GM12878 (cell line): Measurements from ENCODE around the gene UQCRC1. TPM values are rescaled to one million over a fixed set of nuclear protein-coding genes. Genes with fewer than 3 reads are reported as not detected.

Experiments
- ATAC-seq: fragments of 200-7000 bp; cut with Tn5 transposase; 3 replicates; pipeline ENCODE4 v1.9.1; 2020; ENCODE audit warnings: mild to moderate bottlenecking, moderate library complexity
- Bru-seq: library from RNA; stranded (reverse); fragments of 400-500 nt; gene quantifications from one replicate; lab custom pipeline; 2021; lab: Mats Ljungman, UMichigan
- BruChase-seq, 2 experiments: library from RNA; stranded (reverse); fragments of 400-500 nt; gene quantifications; one replicate each; lab custom pipeline; 2021; lab: Mats Ljungman, UMichigan
- BruUV-seq: library from RNA; stranded (reverse); fragments of 400-500 nt; replicated peaks from 2 replicates; lab custom pipeline; 2021; lab: Mats Ljungman, UMichigan
- CTCF ChIA-PET: fragments of 300-600 bp; sonication (Branson Sonifier 250); formaldehyde crosslinking; extraction: SDS; loops from one replicate; lab custom pipeline; 2021; ENCODE audit warnings: inconsistent platforms; lab: Yijun Ruan, JAX
- POLR2A ChIA-PET: fragments of 350-600 bp; formaldehyde crosslinking; extraction: SDS; loops from one replicate; lab custom pipeline; 2021; ENCODE audit warnings: inconsistent platforms; lab: Charles Lee
- RAD21 ChIA-PET: fragments of 300-600 bp; sonication (Branson Sonifier 250); formaldehyde crosslinking; loops from one replicate; lab custom pipeline; 2023; ENCODE audit warnings: antibody characterized with exemption; ENCODE audit not compliant: unreplicated experiment; lab: Charles Lee
- SMC1A ChIA-PET: fragments of 300-600 bp; sonication (Branson Sonifier 250); formaldehyde crosslinking; loops from one replicate; lab custom pipeline; 2023; ENCODE audit not compliant: unreplicated experiment, uncharacterized antibody; lab: Charles Lee
- DNase-seq: peaks from one replicate; pipeline ENCODE4 v3.0.0-alpha.2; 2011; ENCODE audit warnings: low read depth, low spot score
- FAIRE-seq: peaks from 3 replicates; lab custom pipeline; 2011; peaks lifted over from hg19 to GRCh38; lab: Jason Lieb, UNC
- H2AFZ ChIP-seq: 2 replicates; pipeline ENCODE4 v1.6.0; 2011; ENCODE audit warnings: low read depth, low read length, control low read depth; ENCODE audit not compliant: control insufficient read depth
- H3K27ac ChIP-seq: 2 replicates; pipeline ENCODE4 v1.5.1; 2011; ENCODE audit warnings: control low read depth; ENCODE audit not compliant: control insufficient read depth, insufficient read depth
- H3K27me3 ChIP-seq, 2 experiments: replicated peaks in 1 of 2; 2 replicates each; pipeline versions ENCODE4 v1.6.0 to v1.6.1; 2011; ENCODE audit warnings: low read length in 1 of 2; ENCODE audit not compliant: control insufficient read depth in 2 of 2, insufficient read depth in 2 of 2
- H3K36me3 ChIP-seq, 2 experiments: 2 replicates each; pipeline ENCODE4 v1.5.1; 2011; ENCODE audit warnings: low read length in 1 of 2; ENCODE audit not compliant: control insufficient read depth in 2 of 2, insufficient read depth in 2 of 2
- H3K4me1 ChIP-seq: 2 replicates; pipeline ENCODE4 v1.6.1; 2011; ENCODE audit warnings: mild to moderate bottlenecking, low read length, moderate library complexity, mixed read lengths; ENCODE audit not compliant: control insufficient read depth, insufficient read depth
- H3K4me2 ChIP-seq: 2 replicates; pipeline ENCODE4 v1.6.0; 2011; ENCODE audit warnings: control low read depth; ENCODE audit not compliant: control insufficient read depth, insufficient read depth
- H3K4me3 ChIP-seq: fragments of 200-600 bp; sonication (generic); 2 replicates; pipeline ENCODE4 v1.5.1; 2016
- H3K79me2 ChIP-seq: 2 replicates; pipeline ENCODE4 v1.6.0; 2011; ENCODE audit warnings: low read length; ENCODE audit not compliant: control insufficient read depth, insufficient read depth
- H3K9ac ChIP-seq: 2 replicates; pipeline ENCODE4 v1.8.0; 2011; ENCODE audit warnings: low read length, control low read depth, mixed read lengths; ENCODE audit not compliant: control insufficient read depth, insufficient read depth
- H3K9me3 ChIP-seq: replicated peaks from 3 replicates; pipeline ENCODE4 v1.5.1; 2011; ENCODE audit warnings: mild to moderate bottlenecking, low read length; ENCODE audit not compliant: control insufficient read depth, insufficient read depth
- H4K20me1 ChIP-seq: 2 replicates; pipeline ENCODE4 v1.6.0; 2011; ENCODE audit not compliant: control insufficient read depth, insufficient read depth
- ASH2L ChIP-seq: fragments of 300-600, 200-600 bp; sonication (generic); IDR thresholded peaks from 2 replicates; pipeline ENCODE4 v1.6.1; 2017; ENCODE audit warnings: low read depth, mild to moderate bottlenecking, borderline replicate concordance
- CREB1 ChIP-seq: IDR thresholded peaks from 2 replicates; pipeline ENCODE4 v1.6.1; 2012; ENCODE audit warnings: low read depth, mild to moderate bottlenecking, inconsistent platforms
- HCFC1 ChIP-seq: fragments of 150-350 bp; IDR thresholded peaks from 2 replicates; pipeline ENCODE4 v1.6.1; 2014; ENCODE audit warnings: low read length
- JUNB ChIP-seq: IDR thresholded peaks from 2 replicates; pipeline ENCODE4 v1.6.1; 2016; ENCODE audit warnings: antibody characterized with exemption, mild to moderate bottlenecking
- NBN ChIP-seq: fragments of 450-650 bp; IDR thresholded peaks from 2 replicates; pipeline ENCODE4 v1.6.1; 2016
- PAX5 ChIP-seq: IDR thresholded peaks from 2 replicates; pipeline ENCODE4 v1.6.1; 2011; ENCODE audit warnings: low read depth, low read length, borderline replicate concordance
- POU2F2 ChIP-seq: IDR thresholded peaks from 3 replicates; pipeline ENCODE4 v1.6.1; 2011; ENCODE audit warnings: low read depth, mild to moderate bottlenecking, low read length, borderline replicate concordance
- RB1 ChIP-seq: fragments of 450-650 bp; formaldehyde crosslinking; IDR thresholded peaks from 2 replicates; pipeline ENCODE4 v1.6.1; 2017; ENCODE audit warnings: mild to moderate bottlenecking, borderline replicate concordance
- RCOR1 ChIP-seq: conservative IDR thresholded peaks from 2 replicates; pipeline ENCODE4 v1.6.1; 2012; ENCODE audit warnings: low read depth, low read length, improper control_type of control experiment
- SMAD5 ChIP-seq: IDR thresholded peaks from 2 replicates; pipeline ENCODE4 v1.6.1; 2016; ENCODE audit warnings: antibody characterized with exemption, low read depth
- SP1 ChIP-seq: IDR thresholded peaks from one replicate; pipeline ENCODE4 v1.6.1; 2011; ENCODE audit warnings: low read depth, low read length
- SRF ChIP-seq, 2 experiments: IDR thresholded peaks; 2 replicates each; pipeline ENCODE4 v1.6.1; 2011; ENCODE audit warnings: low read depth in 2 of 2, low read length in 2 of 2, mild to moderate bottlenecking in 1 of 2, moderate library complexity in 1 of 2
- SUZ12 ChIP-seq: fragments of 200-600 bp; sonication (generic); IDR thresholded peaks from one replicate; pipeline ENCODE4 v1.6.1; 2018; ENCODE audit warnings: antibody characterized with exemption, mild to moderate bottlenecking; ENCODE audit not compliant: unreplicated experiment
- ZNF622 ChIP-seq: fragments of 450-650 bp; IDR thresholded peaks from 2 replicates; pipeline ENCODE4 v1.6.1; 2017; ENCODE audit warnings: mild to moderate bottlenecking, inconsistent platforms
- WGBS: methylation state at CpG from one replicate; pipeline ENCODE4 v1.1.6; 2016; ENCODE audit warnings: low lambda C conversion rate; ENCODE audit not compliant: insufficient replicate concordance, insufficient coverage; ENCODE audit errors: missing lambda C conversion rate; 5-methylcytosine and 5-hydroxymethylcytosine counted together
- in situ Hi-C: fragments of 300-500 bp; cut with MboI; formaldehyde crosslinking; loops from 9 replicates; pipeline ENCODE4 v1.14.3; 2018; ENCODE audit warnings: mixed read lengths
- intact Hi-C: fragments of 100-400 bp; cut with micrococcal nuclease; formaldehyde crosslinking; loops from one replicate; pipeline ENCODE4 v1.14.2; 2022; ENCODE audit not compliant: unreplicated experiment
- long read RNA-seq, 2 experiments: library from polyadenylated mRNA; unstranded; transcript quantifications; one replicate each; pipeline ENCODE4 v2.0.0, GENCODE V29; 2019 to 2020
- polyA minus RNA-seq, 3 experiments: library from RNA; depleted of rRNA, polyadenylated mRNA; stranded (reverse); fragments of >200 nt; gene quantifications; 2 replicates each; pipeline ENCODE4 v1.2.3, GENCODE V29; 2011
- polyA plus RNA-seq, 11 experiments: library from polyadenylated mRNA; depleted of rRNA in 4 of 11; unstranded in 6 of 11; stranded (reverse) in 5 of 11; fragments of >200 nt; fragmentation: Nextera tagmentation in 4 of 11; fragmentation: Illumina TruSeq in 1 of 11; extraction: Ambion mirVana in 4 of 11; extraction: Trizol in 1 of 11; gene quantifications; 1 replicate in 1 of 11; 2 replicates in 10 of 11; pipeline versions ENCODE4 v1.2.1 to v1.2.3, GENCODE V29; 2011 to 2016; ENCODE audit warnings: inconsistent platforms in 2 of 11, missing spikeins in 2 of 11, low read depth in 1 of 11
- total RNA-seq, 4 experiments: library from RNA; depleted of rRNA in 3 of 4; stranded (reverse); fragments of >200 nt in 3 of 4; fragmentation: Illumina TruSeq in 1 of 4; extraction: Trizol in 1 of 4; gene quantifications; 2 replicates each; pipeline versions ENCODE4 v1.2.1 to v1.2.3, GENCODE V29; 2013 to 2021
- TF ChIP-seq, protein P1 (sequence below): fragments of 450-650 bp; IDR thresholded peaks from 2 replicates; pipeline ENCODE4 v1.6.1; 2016; ENCODE audit warnings: mild to moderate bottlenecking
- TF ChIP-seq, protein P2 (sequence below): fragments of 150-350 bp; IDR thresholded peaks from 2 replicates; pipeline ENCODE4 v1.6.1; 2014; ENCODE audit warnings: mild to moderate bottlenecking, low read depth, low read length

UQCRC1 gene
- 116 and 131 TPM in 2 replicates for total RNA-seq (2013; cell fraction: nucleolus; rRNA removed)
- total RNA-seq (2014; rRNA removed) (220 and 233 TPM in 2 replicates), total RNA-seq (2014; rRNA removed; fragmentation: Illumina TruSeq; extraction: Trizol) (210 and 214 TPM in 2 replicates), total RNA-seq (2021) (254 and 259 TPM in 2 replicates), polyA plus RNA-seq (2011; rRNA removed) (274 and 426 TPM in 2 replicates), polyA plus RNA-seq (2014; fragmentation: Illumina TruSeq; extraction: Trizol) (161 and 223 TPM in 2 replicates), polyA plus RNA-seq (2014; fragmentation: Nextera tagmentation; extraction: Ambion mirVana) (100 to 1,000 TPM; 116 to 188 TPM), polyA plus RNA-seq (2014; rRNA removed) (197 and 221 TPM in 2 replicates), polyA plus RNA-seq (2016; fragmentation: Nextera tagmentation; extraction: Ambion mirVana) (100 to 1,000 TPM; 374 to 394 TPM), polyA minus RNA-seq (2011; rRNA and poly(A)+ RNA removed) (768 and 828 TPM in 2 replicates), Bru-seq, nascent RNA (percentile 77 among the genes with signal in this experiment), BruChase-seq, experiment 1, labeled RNA remaining after a 6-hour chase (percentile 90 among the genes with signal in this experiment), BruChase-seq, experiment 2, labeled RNA remaining after a 2-hour chase (percentile 80 among the genes with signal in this experiment)
- polyA plus RNA-seq (2011; ENCODE audit: low read depth): 161 TPM
- polyA plus RNA-seq (2011; cell fraction: cytosol; rRNA removed): 735 and 759 TPM in 2 replicates
- 689 and 765 TPM in 2 replicates for polyA plus RNA-seq (2011; cell fraction: nucleus; rRNA removed)
- 161 and 177 TPM in 2 replicates for polyA plus RNA-seq (2012)
- 156 and 188 TPM in 2 replicates for polyA minus RNA-seq (2011; cell fraction: cytosol; rRNA and poly(A)+ RNA removed)
- polyA minus RNA-seq (2011; cell fraction: nucleus; rRNA and poly(A)+ RNA removed): 135 and 197 TPM in 2 replicates
- long read RNA-seq, experiment 1, transcript UQCRC1-201 (13 exons, 1,985 nt): major isoform, 672 of 723 reads
- long read RNA-seq, experiment 1, partial matches to known transcripts: 14 of 723 reads
- long read RNA-seq, experiment 1, other reads (novel, unspliced or antisense): 37 of 723 reads
- long read RNA-seq, experiment 2, transcript UQCRC1-201 (13 exons, 1,985 nt): major isoform, 690 of 772 reads
- long read RNA-seq, experiment 2, partial matches to known transcripts: 35 of 772 reads
- long read RNA-seq, experiment 2, other reads (novel, unspliced or antisense): 47 of 772 reads

DNA sequence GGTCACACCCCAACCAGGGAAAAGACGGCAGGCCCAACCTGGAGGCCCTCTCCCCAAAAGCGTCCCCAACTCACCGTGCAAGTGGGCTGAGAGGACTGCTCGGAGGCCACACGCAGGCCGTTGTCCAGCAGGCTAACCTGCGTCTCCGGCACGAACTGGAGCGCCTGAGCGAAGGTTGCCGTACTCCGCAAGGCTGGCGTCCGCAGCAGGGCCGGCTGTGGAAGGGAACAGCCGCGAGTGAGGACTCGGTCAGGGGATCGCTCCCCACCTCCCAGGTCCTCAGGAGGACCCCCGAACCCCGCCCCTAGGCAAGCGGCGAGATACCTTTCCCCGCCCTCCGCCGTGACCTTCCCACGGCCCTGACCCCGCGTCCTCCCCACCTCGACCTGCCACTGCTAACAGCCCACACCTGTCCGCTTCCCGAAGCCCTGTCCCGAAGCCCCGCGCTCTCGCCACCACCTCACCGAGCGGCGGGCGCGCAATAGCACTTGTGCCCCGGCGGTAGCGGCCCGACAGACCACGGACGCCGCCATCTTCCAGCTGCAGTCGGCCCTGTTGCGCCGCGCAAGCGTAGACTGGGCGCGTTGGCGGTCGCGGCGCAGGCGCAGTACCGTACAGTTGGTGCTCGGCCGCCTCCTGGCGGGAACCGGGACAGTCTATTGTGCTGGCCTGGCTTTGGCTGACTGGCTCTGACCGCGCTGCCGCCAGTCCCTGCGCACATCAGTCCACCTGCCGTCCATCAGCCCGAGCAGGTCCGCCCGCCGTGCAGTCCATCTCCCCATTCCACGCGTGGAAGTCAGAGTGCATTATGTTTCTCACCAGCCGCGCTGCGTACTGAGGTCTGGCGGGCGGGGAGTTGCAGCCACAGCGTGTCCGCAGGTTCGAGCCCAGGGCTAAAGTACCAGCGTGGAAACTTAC, at the start of gene UQCRC1:
TSS of gene UQCRC1 (minus strand) at position 559 of the 918 bp plus-strand sequence. CDS start at position 533, 26 bp downstream.
- H4K20me1 ChIP-seq: no peaks in the 10 kb centered on the region
- H3K4me2 ChIP-seq: peak within 1 kb of the TSS; percentile 98
- peak within 1 kb of the TSS; percentile 78 for H3K4me3 ChIP-seq
- WGBS: 2% methylated on average over 81 of the region's 86 CpGs
- ATAC-seq (peak; percentile 100), FAIRE-seq (peak; percentile 97), DNase-seq (peak; percentile 78)
- RAD21 ChIA-PET: interaction anchor here (1.0 to 1.6 kb wide), 3 partner anchors 12 to 209 kb away, joined by 3 to 6 read pairs (median 4); partner anchors contain the start of gene SLC26A6
- H3K27me3 ChIP-seq: no peaks in the 10 kb centered on the region
- POLR2A ChIA-PET: interaction anchor here (0.8 kb wide), 1 partner anchor 136 kb away, joined by 3 read pairs; no protein-coding TSS in a partner anchor
- intact Hi-C loops: loop anchor here (1.0 to 2.0 kb wide), 2 partner anchors 25 to 76 kb away; partner anchors contain the start of genes NCKIPSD and SLC26A6
- CTCF ChIA-PET: interaction anchor here (0.5 to 2.1 kb wide), 5 partner anchors 15 to 209 kb away, joined by 3 to 12 read pairs (median 5); partner anchors contain the start of gene SLC26A6
- no TSS peak for BruUV-seq
- peaks cover 9% of the 10 kb centered on the region for H3K4me1 ChIP-seq
- peak within 1 kb of the TSS; percentile 99 for H2AFZ ChIP-seq
- H3K9me3 ChIP-seq: no peaks in the 10 kb centered on the region
- H3K79me2 ChIP-seq: peaks cover 18% of the 10 kb centered on the region
- in situ Hi-C loops: no loop called here
- SMC1A ChIA-PET: interaction anchor here (0.7 kb wide), 1 partner anchor 59 kb away, joined by 3 read pairs; no protein-coding TSS in a partner anchor
- H3K27ac ChIP-seq: peak within 1 kb of the TSS; percentile 85
- H3K9ac ChIP-seq: peak within 1 kb of the TSS; percentile 86
- peaks cover 8 to 9% of the 10 kb centered on the region in 2 experiments for H3K36me3 ChIP-seq
- TF ChIP-seq RCOR1: 0 out of 2 replicates have a peak, but pooled peaks have one; percentile 6
- peak; percentile 91; the same call in 1 of the 2 replicates for TF ChIP-seq RB1
- TF ChIP-seq, protein P1, sequence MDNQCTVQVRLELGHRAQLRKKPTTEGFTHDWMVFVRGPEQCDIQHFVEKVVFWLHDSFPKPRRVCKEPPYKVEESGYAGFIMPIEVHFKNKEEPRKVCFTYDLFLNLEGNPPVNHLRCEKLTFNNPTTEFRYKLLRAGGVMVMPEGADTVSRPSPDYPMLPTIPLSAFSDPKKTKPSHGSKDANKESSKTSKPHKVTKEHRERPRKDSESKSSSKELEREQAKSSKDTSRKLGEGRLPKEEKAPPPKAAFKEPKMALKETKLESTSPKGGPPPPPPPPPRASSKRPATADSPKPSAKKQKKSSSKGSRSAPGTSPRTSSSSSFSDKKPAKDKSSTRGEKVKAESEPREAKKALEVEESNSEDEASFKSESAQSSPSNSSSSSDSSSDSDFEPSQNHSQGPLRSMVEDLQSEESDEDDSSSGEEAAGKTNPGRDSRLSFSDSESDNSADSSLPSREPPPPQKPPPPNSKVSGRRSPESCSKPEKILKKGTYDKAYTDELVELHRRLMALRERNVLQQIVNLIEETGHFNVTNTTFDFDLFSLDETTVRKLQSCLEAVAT: 0 out of 2 replicates have a peak, but pooled peaks have one; percentile 45
- TF ChIP-seq PAX5: peak; percentile 64; the same call in 1 of the 2 replicates
- peak; percentile 19; the same call in 1 of the 2 replicates for TF ChIP-seq CREB1
- no peak for TF ChIP-seq SRF (IDR thresholded peaks at IDR 0.05; ENCODE audit: low read depth in 2 of 2, low read length in 2 of 2)
- TF ChIP-seq HCFC1: no peak; the same call in 1 of the 2 replicates
- peak; percentile 22 for TF ChIP-seq SP1
- TF ChIP-seq, protein P2, sequence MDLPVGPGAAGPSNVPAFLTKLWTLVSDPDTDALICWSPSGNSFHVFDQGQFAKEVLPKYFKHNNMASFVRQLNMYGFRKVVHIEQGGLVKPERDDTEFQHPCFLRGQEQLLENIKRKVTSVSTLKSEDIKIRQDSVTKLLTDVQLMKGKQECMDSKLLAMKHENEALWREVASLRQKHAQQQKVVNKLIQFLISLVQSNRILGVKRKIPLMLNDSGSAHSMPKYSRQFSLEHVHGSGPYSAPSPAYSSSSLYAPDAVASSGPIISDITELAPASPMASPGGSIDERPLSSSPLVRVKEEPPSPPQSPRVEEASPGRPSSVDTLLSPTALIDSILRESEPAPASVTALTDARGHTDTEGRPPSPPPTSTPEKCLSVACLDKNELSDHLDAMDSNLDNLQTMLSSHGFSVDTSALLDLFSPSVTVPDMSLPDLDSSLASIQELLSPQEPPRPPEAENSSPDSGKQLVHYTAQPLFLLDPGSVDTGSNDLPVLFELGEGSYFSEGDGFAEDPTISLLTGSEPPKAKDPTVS: no peak
- no peak for TF ChIP-seq ZNF622
- 0 out of 2 replicates have a peak, but pooled peaks have one; percentile 73 for TF ChIP-seq NBN
- no peak for TF ChIP-seq SUZ12
- TF ChIP-seq SMAD5: peak; percentile 77; the same call in 1 of the 2 replicates
- peak; percentile 40; the same call in 1 of the 3 replicates for TF ChIP-seq POU2F2
- no peak for TF ChIP-seq ASH2L
- no peak for TF ChIP-seq JUNB
